DMS79 (cell line): ENCODE measurements around the gene PTPRO.

ENCODE experiments used
- DNase-seq: peaks from one replicate; lab custom pipeline; 2025; lab: John Stamatoyannopoulos, UW

PTPRO gene

DNA sequence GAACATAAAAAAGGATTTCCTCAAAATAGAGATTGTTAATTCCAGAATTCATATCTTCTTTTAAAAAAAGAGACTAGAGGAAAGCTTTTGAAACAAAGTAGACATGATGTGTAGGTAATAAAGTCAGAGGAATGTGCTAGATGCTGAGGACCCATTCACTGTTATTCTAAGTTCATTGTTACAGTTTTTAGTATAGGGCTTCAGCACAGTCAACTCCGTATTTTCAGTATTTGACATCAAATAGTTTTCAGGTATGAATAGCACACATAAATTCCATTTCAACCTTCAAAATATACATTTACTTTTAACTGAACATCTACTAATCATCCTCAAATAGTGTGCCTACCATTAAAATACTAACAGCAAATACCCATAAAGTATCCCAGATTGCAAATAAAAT is 239.1 kb downstream of the PTPRO start:
- DNase-seq: no peak

DNA sequence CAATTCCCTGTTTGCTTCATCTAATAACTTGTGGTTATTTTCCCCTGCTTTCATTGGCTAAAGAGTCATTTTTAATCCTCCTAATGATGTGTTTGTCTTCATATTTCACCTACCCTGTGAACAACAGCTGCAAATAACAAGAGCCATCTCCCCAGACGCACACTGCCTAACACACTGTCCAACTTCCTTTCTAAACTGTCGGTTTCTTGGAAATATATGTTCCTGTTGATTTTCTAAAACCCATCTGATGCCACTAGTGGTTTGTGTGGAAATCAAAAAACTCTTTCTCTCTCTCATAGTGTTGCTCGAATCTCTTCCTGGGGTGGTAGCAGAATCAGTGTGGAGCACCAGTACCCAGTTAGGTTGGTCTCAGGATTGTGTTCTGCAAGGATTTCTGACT is 240.0 kb downstream of the PTPRO start:
- no peak for DNase-seq

DNA sequence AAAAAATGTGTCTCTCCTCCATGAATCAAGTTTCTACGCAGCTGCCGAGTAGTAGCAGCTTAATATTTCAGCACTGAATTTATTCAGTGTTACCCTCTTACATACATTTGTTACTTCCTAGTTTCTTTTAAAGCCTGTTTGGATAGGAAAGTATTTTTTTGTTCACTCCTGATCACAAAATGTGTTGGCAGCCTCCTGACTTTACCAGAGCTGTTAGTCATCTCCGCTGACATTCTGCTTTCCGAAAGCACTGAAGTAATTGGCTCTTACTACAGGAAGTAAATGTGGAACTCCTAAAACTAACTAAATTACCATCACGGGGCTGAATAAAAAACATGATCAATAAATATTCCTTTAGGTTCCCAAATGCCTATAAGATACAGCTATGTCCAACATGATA is 241.4 kb downstream of the PTPRO start:
- no peak for DNase-seq

DNA sequence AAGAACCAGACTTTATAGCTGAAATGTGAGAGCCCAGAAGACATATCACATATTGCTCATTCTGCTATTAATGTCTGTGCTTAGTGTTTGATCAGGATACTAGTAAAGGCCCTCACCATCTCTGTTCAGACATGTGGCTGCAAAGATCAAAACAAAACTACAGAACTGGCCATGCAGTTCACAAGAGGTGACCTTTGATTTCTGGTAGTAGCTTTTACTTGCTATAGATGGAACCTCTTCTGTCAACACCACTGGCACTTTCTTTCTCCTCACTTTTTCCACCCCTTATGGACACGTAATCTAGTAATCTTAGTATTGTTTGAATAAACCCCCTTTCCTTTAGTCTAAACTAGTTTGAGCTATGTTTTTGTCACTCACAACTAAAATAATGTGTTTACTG is 252.0 kb downstream of the PTPRO start:
- DNase-seq: no peak

DNA sequence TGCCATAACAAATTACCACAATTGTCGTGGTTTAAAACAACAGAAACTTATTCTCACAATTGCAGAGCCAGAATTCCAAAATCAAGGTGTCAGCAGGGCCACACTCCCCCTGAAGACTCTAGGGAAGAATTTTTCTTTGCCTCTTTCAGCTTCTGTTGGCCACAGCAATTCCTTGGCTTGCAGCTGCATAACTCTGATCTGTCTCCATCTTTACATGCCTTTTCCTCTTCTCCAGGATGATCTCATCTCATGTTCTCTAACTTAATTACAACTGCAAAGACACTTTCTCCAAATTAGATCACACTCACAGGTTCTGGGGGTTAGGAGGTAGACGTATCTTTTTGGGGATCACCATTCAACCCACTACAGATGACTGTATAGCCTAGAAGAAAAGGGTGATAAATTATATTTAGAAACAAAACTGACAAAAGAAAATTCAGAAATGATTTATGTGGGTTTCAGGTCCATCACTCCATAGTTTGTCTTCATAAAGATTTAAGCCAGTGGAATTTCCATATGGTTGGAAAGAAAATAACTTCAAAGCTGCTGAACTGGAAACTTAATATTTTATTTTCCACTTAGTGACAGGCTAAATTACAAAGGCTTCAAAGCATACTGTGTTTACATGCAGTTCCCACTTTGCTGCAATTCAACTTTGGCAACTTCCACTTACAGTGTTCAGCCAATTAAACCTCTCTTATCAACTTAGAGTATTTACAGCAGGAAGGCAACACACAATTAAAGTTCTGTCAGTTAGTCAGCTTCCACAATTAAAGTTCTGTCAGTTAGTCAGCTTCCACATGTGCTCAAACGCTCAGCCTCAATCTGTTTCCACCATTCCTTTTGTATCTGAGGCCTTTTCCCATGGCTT is 253.6 kb downstream of the PTPRO start:
- no peak for DNase-seq

DNA sequence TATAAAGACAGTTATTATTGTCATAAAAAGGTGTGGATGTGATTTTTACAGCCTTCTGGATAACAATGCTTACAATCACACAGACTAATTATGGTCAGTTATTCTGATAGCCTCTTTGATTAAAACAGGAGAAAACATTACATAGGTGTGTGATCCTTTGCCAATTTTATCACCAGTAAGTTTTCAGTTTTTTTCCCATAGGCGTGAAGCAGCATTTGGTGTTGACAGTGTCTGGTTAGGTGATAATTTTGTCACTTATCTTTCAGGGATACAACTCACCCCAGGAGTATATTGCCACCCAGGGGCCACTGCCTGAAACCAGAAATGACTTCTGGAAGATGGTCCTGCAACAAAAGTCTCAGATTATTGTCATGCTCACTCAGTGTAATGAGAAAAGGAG is 258.1 kb downstream of the PTPRO start:
- no peak for DNase-seq

DNA sequence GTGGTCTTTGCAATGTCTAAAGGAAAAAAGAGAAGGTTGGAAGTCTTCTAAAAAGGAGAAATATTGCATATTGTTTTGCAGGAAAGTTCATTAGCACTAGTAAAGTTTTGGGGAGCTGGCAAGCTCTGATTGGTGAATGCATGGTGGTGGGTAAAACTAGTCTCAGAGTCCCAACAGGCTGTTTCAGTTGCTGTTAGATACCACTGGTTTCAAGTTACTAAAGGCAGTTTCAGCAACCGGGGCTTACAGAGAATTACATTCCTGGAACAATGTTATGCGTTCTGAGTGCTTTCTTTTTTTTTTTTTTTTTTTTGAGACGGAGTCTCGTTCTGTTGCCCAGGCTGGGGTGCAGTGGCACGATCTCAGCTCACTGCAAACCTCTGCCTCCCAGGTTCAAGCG is 258.7 kb downstream of the PTPRO start:
- no peak for DNase-seq

DNA sequence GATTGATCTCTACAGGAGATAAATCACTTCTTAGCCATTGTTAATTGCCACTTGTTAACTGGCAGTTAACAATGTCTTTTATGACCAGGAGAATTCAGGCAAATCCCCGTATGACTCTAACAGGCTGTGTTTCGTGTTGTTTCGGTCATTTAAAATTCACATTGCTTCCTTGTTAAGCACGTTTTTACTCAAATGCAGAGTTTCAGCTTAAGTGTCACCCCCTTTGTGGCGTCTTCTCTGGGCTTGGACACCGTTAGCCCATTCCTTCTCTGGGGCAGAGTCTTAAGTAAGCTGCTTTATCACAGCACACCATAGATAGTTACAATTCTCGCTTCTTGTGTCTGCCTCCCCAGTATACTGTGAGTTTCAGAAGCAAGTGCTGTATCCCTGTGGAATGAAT is 261.5 kb downstream of the PTPRO start:
- no peak for DNase-seq

DNA sequence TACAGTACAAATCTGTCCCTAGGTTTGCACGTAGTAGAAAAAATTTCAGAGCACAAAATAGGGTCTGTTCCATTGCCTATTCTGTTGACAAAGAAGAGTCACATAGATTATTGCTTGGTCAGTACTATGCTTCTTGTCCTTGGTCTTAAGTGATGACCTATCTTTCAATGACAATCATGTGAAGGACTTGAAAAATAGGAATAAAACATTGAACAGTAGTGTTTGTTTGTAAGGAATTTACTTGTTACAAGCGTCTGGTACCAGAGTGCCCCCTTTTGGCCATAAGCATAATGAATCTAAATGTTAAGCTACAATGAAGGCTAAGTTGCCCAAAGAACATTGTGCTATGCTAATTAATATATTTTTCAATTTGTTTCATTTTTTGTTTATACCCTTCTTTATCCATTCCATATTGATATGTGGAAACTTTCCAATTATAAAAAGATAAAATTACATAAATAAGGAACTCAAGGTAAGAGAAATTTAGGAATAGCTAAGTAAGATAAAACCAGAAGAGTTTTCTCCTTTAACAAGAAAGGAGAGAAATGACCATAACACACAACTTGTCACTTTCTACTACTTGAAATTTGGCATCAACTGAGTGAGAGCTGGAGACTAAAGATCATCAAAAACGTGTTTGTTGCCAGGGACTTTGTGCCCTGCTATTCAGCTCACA is 262.2 kb downstream of the PTPRO start:
- no peak for DNase-seq

DNA sequence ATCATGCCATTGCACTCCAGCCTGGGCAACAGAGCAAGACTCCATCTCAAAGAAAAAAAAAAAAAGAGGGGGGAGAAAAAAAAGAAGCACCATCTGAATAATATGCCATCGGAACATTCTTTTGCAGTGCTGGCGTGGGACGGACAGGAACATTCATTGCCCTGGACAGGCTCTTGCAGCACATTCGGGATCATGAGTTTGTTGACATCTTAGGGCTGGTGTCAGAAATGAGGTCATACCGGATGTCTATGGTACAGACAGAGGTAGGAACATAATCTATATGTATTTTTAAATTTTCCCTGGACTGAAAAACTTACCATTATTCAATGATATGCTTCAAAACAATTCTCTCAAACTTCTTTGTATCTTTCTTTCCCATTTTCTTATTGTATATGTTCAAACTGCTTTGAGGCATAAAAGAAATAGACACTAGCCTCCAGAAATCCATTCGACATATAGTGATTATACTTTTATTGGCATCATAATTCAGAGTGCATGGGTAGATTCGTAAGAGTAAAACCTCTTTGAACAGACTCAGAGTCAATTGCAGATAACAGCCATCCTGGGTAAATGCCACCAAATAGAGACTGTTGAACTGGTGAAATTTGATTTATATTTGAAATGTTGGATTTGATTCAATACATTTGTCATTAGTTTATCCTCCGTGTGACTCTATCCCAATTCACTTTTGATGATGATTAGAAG is 267.2 kb downstream of the PTPRO start:
- no peak for DNase-seq

DNA sequence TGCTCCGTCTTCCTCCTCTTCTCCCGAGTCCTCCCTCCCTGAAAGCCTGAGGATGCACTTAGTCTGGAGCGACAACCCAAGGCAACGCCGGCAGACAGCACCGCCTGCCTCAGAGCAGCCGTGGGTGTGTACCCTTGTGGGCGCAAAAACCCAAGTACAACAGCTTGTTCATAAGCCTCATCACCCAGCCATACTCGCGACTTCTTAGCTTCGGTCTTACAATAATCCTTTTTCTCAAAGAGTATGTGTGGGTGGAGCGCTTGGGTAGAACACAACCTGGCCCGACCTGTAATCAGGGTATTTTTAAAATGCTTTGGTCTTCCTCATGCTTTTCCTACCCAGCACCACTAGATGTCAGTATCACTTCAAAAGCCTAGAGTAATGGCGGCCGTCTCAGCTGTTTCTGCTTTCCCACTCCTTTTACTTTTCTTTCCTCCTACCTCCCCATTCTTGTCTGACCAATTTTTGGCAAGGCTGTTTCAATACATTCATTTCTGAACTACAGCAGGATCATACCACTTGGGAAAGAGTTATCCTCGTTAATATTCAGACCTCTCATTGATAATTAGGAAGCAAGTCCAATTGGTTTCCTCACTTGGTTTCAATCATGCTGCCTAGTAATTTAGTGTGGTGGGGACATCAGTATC is 268.0 kb downstream of the PTPRO start:
- peak; percentile 37 for DNase-seq

DNA sequence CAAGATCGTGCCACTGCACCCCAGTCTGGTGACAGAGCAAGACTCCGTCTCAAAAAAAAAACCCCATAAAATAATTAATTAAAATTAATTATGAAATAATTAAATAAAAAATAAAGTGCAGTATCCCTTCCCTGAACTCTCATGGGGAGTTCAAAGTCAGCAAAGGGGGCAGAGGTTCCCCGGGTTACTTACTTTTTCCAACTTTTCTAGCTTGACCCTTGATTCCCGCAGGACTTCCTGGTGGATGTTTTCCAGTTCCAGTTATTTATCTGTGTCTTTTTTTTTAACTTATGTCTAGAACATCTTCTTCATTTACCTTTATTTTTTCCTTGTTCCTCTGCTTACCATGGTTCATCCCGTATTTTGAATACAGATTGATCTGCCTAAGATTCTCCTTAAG is 269.5 kb downstream of the PTPRO start:
- DNase-seq: no peak

DNA sequence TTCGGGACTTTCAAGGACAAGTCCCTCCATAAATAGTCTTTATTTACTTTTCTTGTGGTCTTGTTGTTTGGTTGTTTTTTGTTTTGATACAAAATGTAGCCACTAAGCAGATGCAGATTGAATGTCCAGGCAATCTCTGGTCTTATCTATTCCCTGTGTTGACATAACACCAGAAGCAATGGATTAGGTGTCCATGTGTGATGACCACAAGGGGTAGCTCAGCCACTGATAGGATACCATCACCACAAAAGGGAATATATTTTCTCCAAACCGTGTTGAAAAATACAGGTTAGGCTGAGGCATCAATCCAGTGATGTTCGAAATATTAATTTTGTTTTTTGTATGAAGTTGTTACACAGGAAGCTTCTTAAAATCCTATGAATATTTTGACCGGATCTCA is 270.6 kb downstream of the PTPRO start:
- no peak for DNase-seq

DNA sequence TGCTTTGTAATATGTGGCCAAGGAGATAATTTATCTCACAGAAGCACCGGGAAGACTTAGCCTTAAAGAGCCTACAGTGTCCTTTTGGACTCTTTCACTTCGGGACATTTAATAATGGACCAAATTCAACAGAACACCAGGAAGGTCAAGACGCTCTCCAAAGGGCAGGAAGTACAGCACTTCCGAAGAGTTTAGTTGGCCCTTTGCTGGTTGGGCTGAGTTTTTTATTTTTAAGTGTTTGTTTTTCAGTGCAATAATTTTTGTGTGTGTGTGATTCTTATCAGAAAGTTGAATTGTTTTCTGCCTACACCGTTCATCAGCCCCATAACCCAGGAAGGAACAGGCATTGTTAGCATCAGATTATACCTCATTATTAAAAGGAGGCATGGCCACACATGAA is 273.9 kb downstream of the PTPRO start:
- DNase-seq: no peak

DNA sequence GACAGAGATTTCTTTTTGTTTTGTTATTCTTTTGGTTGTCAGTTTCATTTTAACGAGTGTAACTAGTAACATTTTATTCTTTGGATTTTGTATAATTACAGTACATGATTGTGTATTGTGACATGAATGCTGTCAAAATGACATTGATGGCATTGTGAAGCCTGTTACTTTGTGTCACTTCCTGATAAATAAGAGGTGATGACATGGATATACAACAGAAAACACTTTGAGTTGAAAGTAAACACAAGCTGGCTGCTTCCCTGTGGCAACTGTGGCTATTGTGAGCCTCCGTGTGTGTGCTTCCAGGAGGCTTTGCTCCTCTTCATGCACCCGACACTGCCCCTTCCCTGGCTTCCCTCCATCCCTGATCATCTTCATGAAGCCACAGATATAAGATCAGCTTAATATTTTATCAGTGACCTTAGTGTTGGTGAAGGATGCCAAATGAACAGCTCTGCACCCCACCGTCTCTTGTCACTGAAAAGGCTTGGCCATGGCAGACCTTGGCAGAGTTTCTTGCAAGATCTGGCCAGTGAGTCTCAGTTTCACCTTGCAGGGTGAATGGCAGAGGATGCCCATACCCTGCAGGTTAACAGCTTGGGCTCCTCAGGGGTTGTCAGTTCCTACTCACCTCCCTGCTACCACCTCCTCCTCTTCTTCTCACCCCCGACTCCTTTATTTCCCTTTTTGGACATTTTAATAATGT is 275.0 kb downstream of the PTPRO start:
- DNase-seq: no peak

DNA sequence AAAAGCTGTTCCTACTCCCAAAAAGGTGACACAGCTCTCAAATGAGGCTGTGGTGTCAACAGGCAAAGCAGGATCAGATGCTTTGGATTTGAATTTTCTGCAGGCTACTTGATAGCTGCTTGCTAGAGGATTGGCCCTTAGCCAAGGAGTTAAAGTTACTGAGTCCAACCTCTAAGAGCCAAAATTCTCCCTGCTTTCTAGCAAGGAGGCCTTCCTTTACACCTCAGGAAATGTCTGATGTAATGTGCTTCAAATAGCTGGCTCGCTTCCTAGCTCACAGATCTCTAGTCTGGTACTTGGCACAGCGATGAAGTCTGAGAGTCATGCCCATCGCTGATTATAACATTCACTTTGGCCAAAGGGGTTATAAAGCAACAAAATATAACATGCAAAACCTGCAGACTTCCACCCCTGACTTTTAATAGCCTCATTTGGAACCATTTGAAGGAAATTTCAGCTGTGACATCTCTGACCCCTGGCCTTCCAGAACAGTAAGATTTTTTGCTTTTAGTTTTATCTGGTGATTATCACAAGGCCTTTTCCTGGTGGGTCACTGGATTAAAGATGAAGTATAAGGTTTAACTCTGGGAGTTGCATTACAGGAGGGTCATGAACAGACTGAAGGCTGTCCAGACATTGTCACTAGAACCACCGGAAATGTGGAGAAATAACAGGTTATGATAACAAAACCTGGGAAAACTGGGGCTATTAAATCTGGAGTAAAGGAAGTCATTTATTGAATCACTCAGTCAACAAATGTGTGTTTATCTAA is 277.1 kb downstream of the PTPRO start:
- peak; percentile 93 for DNase-seq

DNA sequence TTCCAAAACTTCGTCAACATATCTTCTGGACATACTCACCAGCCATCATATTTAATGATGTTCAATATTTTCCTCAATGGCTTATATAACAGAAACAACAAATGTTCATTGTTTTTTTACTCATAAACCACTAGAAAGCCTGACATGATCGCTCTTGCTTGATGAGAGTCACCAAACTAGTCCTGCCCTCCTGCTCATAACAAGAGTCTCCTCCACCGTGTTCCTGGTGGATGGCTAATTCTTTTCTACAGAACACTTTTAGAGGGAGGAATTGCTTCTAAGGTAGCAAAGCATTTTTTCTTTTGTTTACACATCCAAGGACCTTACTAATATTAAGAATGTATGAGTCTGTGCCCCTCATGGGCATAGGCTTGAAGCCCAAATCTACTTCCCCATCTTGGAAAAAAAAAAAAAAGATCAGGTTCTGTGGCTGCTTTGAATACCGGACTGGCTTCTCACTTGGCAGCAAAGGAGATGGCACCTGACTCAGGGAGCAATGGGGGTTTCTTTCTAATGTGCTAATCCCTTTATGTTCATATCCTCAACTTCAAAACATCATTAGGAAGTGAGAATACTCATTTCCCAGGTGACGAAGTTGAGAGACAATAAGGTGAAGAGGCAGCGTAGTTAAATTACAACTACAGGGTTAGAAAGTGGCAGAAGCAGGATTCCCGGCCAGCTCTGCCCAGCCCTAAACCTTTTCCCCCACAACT is 278.1 kb downstream of the PTPRO start:
- DNase-seq: no peak

DNA sequence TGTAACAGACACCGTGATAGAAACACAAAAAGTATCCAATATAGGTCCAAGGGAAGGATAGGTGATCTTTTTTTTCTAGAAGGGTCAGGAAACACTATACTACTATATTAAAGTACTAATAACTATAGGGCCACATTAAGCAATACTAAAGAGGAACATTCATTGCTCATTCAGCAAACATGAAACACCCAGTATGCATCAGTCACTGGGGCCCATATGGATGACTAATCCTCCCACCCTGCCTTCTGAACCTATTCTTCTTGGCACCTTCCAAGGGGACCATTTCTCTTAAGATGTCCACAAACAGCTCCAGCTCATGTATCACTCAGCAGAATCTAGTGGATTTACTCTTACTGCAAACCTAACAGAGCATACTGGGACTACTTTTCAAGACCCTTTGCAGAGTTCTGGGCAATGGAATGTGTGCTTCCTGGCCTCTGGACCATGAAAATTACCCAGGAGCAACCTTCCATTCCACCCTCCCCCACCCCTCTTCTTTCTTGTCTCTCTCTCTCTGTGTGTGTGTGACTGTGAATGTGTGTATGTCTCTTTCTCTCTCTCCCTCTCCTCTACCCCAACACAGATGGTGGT is 279.0 kb downstream of the PTPRO start:
- DNase-seq: no peak

DNA sequence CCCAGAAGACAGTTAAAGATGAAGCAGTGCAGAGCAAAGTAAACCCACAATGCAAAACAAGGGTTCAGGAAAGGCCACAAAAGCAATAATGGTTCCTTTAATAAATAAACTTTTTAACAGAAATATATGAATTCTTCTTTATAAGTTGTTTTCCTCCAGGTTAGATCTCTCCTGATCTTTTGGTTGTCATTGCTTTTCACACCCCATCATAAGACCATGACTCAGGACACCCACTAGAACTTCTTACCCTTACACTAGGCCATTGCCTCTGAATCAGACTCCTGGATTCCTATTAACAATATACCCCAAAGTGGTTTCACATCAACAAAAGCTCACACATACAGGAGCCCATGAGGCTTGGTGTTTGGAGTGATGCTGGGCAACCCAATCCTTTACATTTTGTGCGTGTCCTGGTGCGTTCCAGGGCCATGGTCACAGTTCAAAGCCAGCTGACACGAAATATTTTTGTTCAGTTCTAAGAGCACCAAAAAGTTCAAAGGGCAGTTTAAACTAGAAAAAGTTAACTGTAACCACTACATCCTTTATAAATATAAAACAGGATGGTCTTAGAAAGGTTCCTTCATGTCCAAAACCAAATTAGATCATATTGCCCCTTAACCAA is 279.9 kb downstream of the PTPRO start:
- no peak for DNase-seq
